ENCODE measurements around the gene ANKRD11. TPM values are rescaled to one million over a fixed set of nuclear protein-coding genes. Genes with fewer than 3 reads are reported as not detected.

Gene ANKRD11
- total and polyA plus RNA-seq, 8 donors, result 90.7 to 123 (median 98.4) TPM

- Histone ChIP-seq H3K27ac (no peak overlapping the region), H3K4me1 (peaks cover 22 to 99% of the 10 kb centered on the region in 2 donors), H3K9me3 (no peaks in the 10 kb centered on the region), H3K4me3 (no peak overlapping the region), H3K27me3 (no peaks in the 10 kb centered on the region), H3K36me3 (no peaks in the 10 kb centered on the region)
- DNase-seq (no peak), ATAC-seq (no peak)
- intact Hi-C loops (cut with DNase I), result no loop called here
- no peak for TF ChIP-seq CTCF (IDR thresholded peaks at IDR 0.05)
These were observed 8.9 kb downstream of the ANKRD11 start for GRCh38 chr16:89481356-89481955.

DNA sequence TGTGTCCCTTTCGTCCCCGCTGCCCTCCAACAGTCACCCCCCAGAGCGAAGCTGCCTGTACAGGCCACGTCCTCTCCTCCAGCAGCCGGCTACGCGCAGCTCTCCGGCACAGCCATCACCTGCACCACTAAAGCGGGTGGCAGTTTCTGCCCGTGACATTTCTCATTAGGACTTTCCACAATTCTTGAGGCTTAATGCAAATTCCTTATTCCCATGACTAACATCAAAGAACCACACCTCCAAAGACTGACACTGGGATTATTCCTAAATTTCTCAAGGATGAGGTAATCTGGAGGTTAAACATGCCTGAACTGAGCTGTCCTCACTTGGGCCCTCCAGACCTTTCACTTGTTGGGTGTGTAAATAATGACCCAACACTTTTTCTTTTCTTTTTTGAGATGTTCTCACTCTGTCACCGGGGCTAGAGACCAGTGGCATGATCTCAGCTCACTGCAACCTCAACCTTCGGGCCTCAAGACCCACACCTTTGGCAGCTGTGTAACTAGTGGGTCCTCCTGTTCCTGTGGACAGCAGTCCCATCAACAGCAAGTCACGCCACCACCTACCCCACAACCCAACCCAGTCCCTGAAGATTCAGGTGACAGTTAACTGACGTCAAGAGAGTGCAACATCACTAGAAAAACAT lies 11.7 kb downstream of the ANKRD11 start:
- H3K27ac ChIP-seq, result peak overlapping the region in 1 of 2 donors; percentile 23
- H3K9me3 ChIP-seq, result no peaks in the 10 kb centered on the region
- intact Hi-C loops (cut with DNase I), result no loop called here
- TF ChIP-seq CTCF (IDR thresholded peaks at IDR 0.05), result no peak
- H3K36me3 ChIP-seq, result no peaks in the 10 kb centered on the region
- DNase-seq (no peak), ATAC-seq (peak; percentile 57)
- no peaks in the 10 kb centered on the region for H3K27me3 ChIP-seq
- H3K4me1 ChIP-seq, result peaks cover 19 to 96% of the 10 kb centered on the region in 2 donors
- no peak overlapping the region for H3K4me3 ChIP-seq

DNA sequence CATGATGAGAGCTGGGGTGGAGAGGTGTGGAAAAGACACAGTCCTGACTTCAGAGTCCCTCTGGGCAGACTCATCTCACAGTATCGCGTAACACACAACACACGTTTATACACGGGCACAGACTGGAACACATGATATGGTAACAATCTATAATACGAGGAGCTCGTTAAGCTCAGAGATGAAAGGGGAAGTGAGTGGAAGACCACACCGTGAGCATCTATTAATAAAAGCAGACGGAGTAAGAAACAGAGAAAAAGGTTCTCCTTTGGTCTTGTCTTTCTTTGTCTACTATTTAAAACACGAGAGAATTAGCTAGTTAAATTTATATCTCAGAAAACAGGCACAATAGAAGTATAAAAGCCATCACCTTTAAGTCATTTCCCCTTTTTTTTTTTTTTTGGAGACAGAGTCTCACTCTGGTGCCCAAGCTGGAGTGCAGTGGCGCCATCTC lies 13.5 kb downstream of the ANKRD11 start:
- ATAC-seq (no peak), DNase-seq (no peak)
- no peak overlapping the region for H3K27ac ChIP-seq
- peaks cover 14 to 96% of the 10 kb centered on the region in 2 donors for H3K4me1 ChIP-seq
- TF ChIP-seq CTCF (IDR thresholded peaks at IDR 0.05), result no peak
- intact Hi-C loops (cut with DNase I), result no loop called here
- no peaks in the 10 kb centered on the region for H3K9me3 ChIP-seq
- no peaks in the 10 kb centered on the region for H3K27me3 ChIP-seq
- no peak overlapping the region for H3K4me3 ChIP-seq
- no peaks in the 10 kb centered on the region for H3K36me3 ChIP-seq

- no peak overlapping the region for H3K27ac ChIP-seq
- peaks cover 15 to 96% of the 10 kb centered on the region in 2 donors for H3K4me1 ChIP-seq
- no peak for DNase-seq
- no peak overlapping the region for H3K4me3 ChIP-seq
- intact Hi-C loops (cut with DNase I), result no loop called here
- no peaks in the 10 kb centered on the region for H3K36me3 ChIP-seq
- H3K27me3 ChIP-seq, result no peaks in the 10 kb centered on the region
- H3K9me3 ChIP-seq, result no peaks in the 10 kb centered on the region
- no peak for TF ChIP-seq CTCF (IDR thresholded peaks at IDR 0.05)
- peak; percentile 25 for ATAC-seq
These were observed 14.0 kb downstream of the ANKRD11 start for GRCh38 chr16:89476379-89476778.

- Histone ChIP-seq H3K36me3 (no peaks in the 10 kb centered on the region), H3K27ac (no peak overlapping the region), H3K27me3 (no peaks in the 10 kb centered on the region), H3K9me3 (no peaks in the 10 kb centered on the region), H3K4me1 (peaks cover 19 to 97% of the 10 kb centered on the region in 2 donors), H3K4me3 (no peak overlapping the region)
- intact Hi-C loops (cut with DNase I), result no loop called here
- DNase-seq (no peak), ATAC-seq (no peak)
- TF ChIP-seq CTCF (IDR thresholded peaks at IDR 0.05), result no peak
These were observed 15.2 kb downstream of the ANKRD11 start for GRCh38 chr16:89475144-89475543.

All from left lung (tissue), 10 donors.